SK-MEL-5 (cell line): ENCODE measurements around the gene DPEP3. TPM values are rescaled to one million over a fixed set of nuclear protein-coding genes. Genes with fewer than 3 reads are reported as not detected.

Source experiments
- DNase-seq: peaks from one replicate; pipeline ENCODE4 v3.0.0-alpha.2; 2016; ENCODE audit warnings: low read depth, low spot score
- in situ Hi-C: cut with HindIII; loops from 2 replicates; pipeline ENCODE4 v1.10.0; 2016; ENCODE audit warnings: low sequenced_read_pairs, high pct_unique_total_duplicates, low pct_unique_long_range_greater_than_20kb
- small RNA-seq, 2 experiments: library from RNA; depleted of rRNA; stranded (forward); fragments of <200 nt; gene quantifications; one replicate each; pipeline ENCODE3, GENCODE V24; 2014
- total RNA-seq: library from RNA; depleted of rRNA; stranded (reverse); fragments of >200 nt; shearing (Covaris generic); gene quantifications from 2 replicates; pipeline ENCODE4 v1.2.3, GENCODE V29; 2014; rRNA removed

Gene DPEP3
- total RNA-seq, 1 experiment from 2014 or later: not detected

GRCh38 chr16:67927131-67927941 lies 53.0 kb downstream of the DPEP3 start:
- in situ Hi-C loops: no loop called here
- no peak for DNase-seq

GRCh38 chr16:67926181-67926750 lies 54.0 kb downstream of the DPEP3 start:
- DNase-seq: peak; percentile 26
- in situ Hi-C loops: no loop called here

Small RNAs within 50 kb of the gene (small RNA-seq; reads per million reads assigned to genes)
- 0 reads per million in 2 experiments for gene RNU6-359P

Other genes with a start within 250 kb of the DPEP3 start
- gene RANBP10, start 173.9 kb downstream of the DPEP3 start, total RNA-seq: 7.4 and 8.3 TPM in 2 replicates
- 0.26 and 0.35 TPM in 2 replicates for gene TSNAXIP1, start 173.6 kb downstream of the DPEP3 start, total RNA-seq
- 33.3 and 37.8 TPM in 2 replicates for gene THAP11, start 138.2 kb downstream of the DPEP3 start, total RNA-seq
- gene NUTF2, start 133.6 kb downstream of the DPEP3 start, total RNA-seq: 67.0 and 76.6 TPM in 2 replicates
- gene CENPT, start 132.8 kb downstream of the DPEP3 start, total RNA-seq: 10.2 and 11.0 TPM in 2 replicates
- 22.8 and 26.3 TPM in 2 replicates for gene EDC4, start 107.4 kb downstream of the DPEP3 start, total RNA-seq
- not detected in 2 replicates for gene NRN1L, start 95.6 kb downstream of the DPEP3 start, total RNA-seq
- 7.8 and 9.2 TPM in 2 replicates for gene PSKH1, start 87.2 kb downstream of the DPEP3 start, total RNA-seq
- gene CTRL, start 48.6 kb downstream of the DPEP3 start, total RNA-seq: 0.67 and 2.6 TPM in 2 replicates
- gene PSMB10, start 43.6 kb downstream of the DPEP3 start, total RNA-seq: 22.4 and 24.0 TPM in 2 replicates
- 0.63 and 1.8 TPM in 2 replicates for gene LCAT, start 36.4 kb downstream of the DPEP3 start, total RNA-seq
- 10.3 and 14.3 TPM in 2 replicates for gene SLC12A4, start 11.9 kb downstream of the DPEP3 start, total RNA-seq
- not detected in 2 replicates for gene DPEP2, start 19.0 kb upstream of the DPEP3 start, total RNA-seq
- not detected in 2 replicates for gene DPEP2NB, start 35.4 kb upstream of the DPEP3 start, total RNA-seq
- gene DDX28, start 42.7 kb upstream of the DPEP3 start, total RNA-seq: 19.6 and 24.3 TPM in 2 replicates
- 18.5 and 18.6 TPM in 2 replicates for gene DUS2, start 42.8 kb upstream of the DPEP3 start, total RNA-seq
- gene NFATC3, start 104.9 kb upstream of the DPEP3 start, total RNA-seq: 13.8 and 16.6 TPM in 2 replicates